ENCODE results near the gene TMEM82.

- no peak for TF ChIP-seq TARDBP (IDR thresholded peaks at IDR 0.05)
- TF ChIP-seq ARNT (IDR thresholded peaks at IDR 0.05) = no peak
- TF ChIP-seq PKNOX1 (IDR thresholded peaks at IDR 0.05) = no peak
- no peak for TF ChIP-seq FOXK2 (IDR thresholded peaks at IDR 0.05)
- TF ChIP-seq HDGF (IDR thresholded peaks at IDR 0.05; ENCODE audit: borderline replicate concordance) = no peak
- TF ChIP-seq ELF4 (IDR thresholded peaks at IDR 0.05) = no peak
- no peak for TF ChIP-seq SUZ12 (IDR thresholded peaks at IDR 0.05)
Observed at GRCh38 chr1:15717418-15718125, 24.7 kb upstream of the TMEM82 start.

All from HEK293T (cell line).